ENCODE results near the gene DCP1A.
"Not testable (repeated sequence)": the region's sequence is repeated elsewhere in the genome, so short reads cannot be mapped to it uniquely, and the experiment has no call there.

The DCP1A gene

DNA sequence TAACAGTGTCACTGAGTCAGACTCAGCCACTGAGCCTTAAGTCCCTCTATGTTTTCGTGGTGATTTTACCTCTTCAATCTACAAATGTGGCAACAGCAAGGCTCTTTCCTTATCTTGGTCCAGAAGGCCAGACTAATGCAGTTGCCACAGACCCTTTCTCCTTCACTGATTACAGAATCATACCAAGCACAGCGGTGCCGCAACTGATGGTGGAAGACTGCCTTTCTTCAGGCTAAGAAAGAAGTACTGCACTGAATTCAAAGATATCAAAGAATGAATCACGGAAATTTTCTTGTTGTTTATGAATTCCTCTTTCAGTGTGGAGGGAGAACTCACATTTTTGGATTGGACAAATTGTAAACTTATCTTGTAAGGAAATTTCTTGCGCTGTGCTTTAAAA lies 18.6 kb downstream of the DCP1A start:
- DNase-seq = no peak

DNA sequence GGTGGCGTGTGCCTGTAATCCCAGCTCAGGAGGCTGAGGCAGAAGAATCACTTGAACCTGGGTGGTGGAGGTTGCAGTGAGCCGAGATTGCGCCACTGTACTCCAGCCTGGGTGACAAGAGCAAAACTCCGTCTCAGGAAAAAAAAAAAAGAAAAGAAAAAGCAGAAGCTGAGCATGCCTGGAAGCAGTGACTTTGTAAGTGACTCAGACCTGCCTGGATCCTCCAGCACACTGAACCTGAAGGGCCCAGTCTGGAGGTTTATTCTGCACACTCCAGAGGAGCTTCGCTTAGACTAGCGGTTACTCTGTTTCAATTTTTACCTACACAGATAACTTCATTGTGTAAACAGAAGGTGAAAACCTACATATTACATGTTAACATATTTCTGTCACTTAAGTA lies 19.4 kb downstream of the DCP1A start:
- DNase-seq = not testable (repeated sequence)

DNA sequence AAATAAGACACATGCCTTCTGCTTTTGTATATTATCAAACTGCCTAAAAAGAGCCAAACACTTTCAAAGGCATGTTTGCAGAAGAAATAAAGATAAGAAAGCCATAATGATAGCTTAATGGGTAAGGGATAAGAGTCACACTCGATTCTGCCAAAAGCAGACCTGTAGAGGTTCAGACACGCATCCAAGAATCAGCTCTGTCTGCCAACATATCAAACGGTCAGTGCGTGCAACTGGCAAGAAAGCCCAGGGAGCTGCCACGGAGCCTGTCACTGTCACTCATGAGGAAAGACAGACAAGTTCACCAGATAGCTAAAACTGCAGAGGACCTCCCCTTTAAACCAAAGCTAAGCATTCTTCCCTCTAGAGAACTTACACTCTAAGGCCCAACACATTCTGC lies 23.2 kb downstream of the DCP1A start:
- no peak for DNase-seq

DNA sequence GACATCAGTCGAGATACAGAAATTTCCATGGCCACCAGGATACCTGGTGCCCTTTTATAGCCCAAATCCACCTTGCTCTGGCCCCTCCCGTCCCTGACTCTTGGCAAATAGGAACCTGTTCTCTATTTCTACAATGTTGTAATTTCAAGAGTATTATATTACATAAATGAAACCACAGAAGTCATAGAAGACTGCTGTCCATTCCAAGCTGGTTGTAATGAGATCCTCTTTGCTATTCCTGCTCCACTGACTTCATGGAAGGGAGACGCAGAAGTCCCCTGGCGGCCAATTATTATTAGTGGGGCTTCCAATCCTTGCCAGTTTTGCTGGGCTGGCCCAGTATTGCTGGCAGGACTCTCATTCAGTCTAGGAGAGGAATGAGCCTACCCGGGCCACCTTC lies 26.6 kb downstream of the DCP1A start:
- no peak for DNase-seq

DNA sequence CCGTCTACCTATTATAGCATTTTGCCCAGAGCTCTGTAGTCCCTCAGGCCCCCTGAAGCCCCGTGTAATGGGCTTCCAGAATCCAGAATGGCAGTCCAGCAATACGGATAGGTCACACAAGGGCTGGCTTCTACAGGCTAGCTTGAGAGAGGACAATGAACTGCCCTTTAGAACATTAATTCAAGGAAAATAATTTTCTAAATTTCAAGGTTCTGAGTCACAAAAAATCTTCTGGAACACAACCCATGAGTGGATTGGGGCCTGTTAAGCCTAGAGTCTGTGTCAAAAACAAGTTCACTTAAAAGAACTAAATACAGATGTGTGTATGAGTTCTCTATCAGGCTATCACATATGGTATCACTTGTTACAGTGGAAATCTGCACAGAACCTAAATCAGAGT lies 28.8 kb downstream of the DCP1A start:
- no peak for DNase-seq

DNA sequence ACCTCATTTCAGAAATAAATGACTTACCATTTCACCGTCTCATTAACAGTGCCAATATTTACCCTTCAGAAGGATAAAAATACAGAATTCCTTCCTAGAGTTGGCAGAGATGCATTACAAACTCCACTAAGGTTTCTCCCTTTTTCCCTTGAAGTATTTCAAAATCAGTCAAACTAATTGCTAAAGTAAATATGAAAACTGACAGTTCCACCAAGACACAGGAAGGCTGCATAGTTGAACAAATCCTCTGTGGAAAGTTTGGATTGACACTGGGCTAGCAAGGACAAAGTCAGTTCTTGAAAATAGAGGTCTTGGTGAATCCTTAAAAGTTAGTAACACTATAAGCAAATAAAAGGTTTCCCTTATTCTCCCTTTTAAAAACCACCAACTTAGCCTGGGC lies 34.5 kb downstream of the DCP1A start:
- no peak for DNase-seq

DNA sequence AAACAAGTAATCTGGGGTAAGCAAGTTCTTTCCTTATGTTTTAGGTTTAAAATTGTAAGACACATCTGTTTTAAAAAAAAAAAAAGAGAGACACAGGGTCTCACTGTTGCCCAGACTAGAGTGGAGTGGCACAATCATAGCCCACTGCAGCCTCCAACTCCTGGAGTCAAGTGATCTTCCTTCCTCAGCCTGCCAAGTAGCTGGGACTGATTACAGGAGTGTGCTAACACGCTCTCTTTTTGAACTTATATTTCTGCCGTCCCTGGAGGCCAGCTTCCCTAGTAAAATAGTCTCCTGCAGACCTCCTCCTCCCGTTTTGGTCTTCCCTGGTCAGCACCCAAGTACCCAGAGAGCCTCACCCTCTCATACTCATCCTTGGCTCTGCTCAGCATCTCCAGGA lies 35.5 kb downstream of the DCP1A start:
- no peak for DNase-seq

DNA sequence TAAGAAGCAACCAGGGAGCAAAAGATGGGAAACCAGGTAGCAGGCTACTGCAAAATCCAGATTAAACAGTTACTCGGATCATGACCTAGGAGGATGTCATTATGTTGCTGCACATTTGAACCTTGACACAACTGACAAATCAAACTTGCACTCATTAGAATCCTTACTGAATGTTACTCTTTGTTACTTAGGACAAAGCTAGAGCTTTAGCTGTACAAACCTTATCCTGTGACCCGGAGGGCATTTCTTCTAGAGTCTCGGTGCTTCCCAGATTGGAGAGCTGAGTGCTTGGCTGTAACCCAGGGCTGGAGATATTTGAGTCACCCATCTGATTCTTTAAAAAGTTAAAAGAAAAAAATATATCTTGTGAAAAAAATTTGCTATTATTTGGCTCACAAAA lies 43.4 kb downstream of the DCP1A start:
- DNase-seq = peak in 1 of 56 donors; percentile 5

DNA sequence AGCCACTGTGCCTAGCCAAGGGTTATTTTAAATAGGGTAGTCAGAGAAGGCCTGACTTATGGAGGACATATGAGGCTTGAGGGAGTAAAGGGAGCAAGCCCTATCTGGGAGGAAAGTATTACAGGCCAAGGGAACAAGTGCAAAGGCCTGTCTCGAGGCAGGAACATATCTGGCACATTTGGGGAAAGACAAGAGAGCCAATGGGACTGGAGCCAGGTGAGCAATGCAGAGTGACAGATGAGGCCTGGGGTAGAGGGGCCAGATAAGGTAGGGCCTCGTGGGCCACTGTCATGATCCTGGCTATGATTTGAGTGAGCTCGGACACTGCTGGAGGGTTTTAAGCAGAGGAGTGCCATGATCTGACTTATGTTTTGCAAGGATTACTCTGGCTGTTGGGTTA lies 43.8 kb downstream of the DCP1A start:
- DNase-seq = no peak

DNA sequence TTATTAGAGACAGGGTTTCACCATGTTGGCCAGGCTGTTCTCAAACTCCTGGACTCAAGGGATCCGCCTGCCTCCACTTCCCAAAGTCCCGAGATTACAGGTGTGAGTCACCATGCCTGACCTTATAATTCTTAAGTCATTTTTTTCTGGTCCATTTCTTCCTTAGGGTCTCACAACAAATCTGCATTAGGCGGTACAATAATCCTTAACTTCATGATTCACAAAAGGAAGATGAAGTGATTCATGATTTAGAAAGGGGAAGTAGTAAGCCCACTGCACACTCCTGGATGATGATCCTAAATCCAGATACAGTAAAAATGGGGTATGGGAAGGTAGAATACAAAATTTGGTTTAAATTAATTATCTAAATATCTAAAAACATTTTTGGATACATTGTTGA lies 46.5 kb downstream of the DCP1A start:
- no peak for DNase-seq

DNA sequence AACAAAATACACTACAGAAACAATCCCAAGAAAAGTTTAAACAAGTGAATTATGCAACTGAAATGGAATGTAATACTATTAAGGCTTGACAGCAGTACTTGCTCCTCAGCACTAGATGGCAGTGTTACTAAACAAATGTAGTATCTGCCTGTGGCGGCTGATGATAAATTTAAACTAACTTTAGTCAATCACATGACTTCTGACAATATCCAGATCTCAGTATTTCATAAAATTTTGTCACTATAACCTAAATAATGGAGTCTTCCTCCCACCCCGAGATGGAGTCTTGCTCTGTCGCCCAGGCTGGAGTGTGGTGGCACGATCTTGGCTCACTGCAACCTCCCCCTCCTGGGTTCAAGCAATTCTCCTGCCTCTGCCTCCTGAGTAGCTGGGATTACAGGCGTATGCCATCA lies 47.7 kb downstream of the DCP1A start:
- DNase-seq = peak in 4 of 56 donors; percentile 2 to 33 (median 16)

DNA sequence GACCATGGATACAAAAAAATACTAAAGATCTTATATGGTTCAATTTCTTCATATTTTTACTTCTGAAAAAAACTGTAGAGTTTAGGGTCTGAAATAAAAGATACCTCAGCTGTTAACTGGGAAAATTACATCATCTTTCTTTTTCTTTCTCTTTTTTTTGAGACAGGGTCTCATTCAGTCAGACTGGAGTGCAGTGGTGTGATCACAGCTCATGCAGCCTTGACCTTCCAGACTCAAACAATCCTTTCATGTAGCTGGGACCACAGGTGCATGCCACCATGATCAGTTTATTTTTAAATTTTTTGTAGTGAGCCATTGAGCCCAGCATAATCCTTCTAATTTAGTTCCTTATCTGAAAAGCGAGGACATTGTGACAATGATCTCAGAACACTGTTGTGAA lies 51.9 kb downstream of the DCP1A start:
- DNase-seq = no peak

DNA sequence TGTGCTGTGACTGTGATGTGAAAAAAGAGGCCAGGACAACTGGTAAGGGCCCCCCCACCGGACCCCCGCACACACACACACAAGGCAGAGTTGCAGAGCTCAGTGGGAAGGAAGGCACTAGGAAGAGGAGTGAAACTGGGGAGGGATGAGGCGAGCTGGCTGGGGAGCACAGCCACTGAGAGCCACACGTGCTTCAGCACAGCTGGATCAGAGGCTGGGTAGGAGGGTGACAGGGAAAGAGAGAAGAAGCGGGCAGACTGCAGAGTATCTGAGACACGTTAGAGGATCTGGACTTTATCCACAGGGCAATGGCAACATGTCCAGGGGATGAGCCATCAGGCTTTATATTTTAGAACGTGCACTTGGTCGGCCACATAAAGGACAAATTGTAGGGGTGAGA lies 53.5 kb downstream of the DCP1A start:
- DNase-seq = peak in 4 of 56 donors; percentile 12 to 17 (median 14)

DNA sequence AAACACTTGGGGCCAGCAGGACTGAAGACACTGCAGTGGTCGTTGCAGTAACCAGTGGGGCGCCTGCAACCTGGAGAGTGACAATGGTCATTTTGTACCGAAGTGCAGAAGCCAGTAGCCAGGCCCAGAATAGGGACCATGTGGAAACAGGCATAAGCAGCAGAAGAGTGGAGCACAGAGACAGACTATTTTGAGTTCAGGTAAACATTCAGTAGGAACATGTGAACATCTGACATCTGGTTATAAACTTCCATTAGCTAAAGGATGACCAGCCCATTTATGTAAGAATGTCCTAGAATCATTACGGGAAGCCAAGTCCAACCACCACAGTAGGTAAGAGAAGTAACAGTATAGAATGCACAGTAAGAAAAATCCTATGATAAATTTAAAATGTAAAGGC lies 59.1 kb downstream of the DCP1A start:
- DNase-seq = no peak

DNA sequence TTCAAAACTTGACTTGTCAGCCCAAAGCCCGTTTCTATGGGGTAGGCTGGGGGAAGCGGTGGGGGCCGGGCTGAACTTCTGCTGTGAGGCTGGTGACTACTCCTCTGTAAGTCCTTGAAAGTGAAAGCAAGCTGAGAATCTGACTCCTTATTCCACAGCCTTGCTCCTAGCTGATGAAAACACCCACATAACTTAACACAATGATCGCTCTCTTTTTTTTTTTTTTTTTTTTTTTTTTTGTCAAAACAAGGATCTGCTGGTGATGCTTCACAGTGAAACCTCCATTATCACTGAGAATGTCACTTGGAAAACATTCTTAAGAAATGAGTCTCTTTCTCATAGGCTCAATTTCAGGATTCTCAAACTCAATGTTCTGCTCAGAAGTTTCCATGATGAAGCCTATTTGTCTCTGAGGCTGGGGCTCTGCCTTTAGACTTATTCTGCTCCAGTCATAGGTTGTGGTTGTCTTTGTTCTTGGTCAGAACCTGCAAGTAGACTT lies 60.2 kb downstream of the DCP1A start:
- DNase-seq = peak in 14 of 56 donors; percentile 1 to 40 (median 13)

DNA sequence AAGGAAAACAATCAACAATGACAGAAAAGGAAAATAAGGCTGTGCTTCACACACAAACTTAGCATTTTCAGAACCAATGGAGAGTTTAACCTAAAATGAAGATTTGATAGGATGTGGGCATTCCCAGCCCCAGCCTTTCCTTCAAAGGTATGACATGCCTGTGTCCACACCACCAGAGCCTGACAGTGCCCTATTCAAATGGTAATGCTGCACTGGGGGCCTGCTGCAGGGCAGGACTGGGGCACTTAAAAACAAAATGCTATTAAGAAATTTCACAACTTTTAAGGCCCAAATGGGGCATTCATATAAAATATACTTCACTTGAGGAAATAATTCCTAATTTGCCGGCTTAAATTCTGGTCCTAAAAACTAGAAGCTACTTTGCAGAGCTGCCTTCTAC lies 60.6 kb downstream of the DCP1A start:
- DNase-seq = peak in 3 of 56 donors; percentile 5 to 9 (median 5)

DNA sequence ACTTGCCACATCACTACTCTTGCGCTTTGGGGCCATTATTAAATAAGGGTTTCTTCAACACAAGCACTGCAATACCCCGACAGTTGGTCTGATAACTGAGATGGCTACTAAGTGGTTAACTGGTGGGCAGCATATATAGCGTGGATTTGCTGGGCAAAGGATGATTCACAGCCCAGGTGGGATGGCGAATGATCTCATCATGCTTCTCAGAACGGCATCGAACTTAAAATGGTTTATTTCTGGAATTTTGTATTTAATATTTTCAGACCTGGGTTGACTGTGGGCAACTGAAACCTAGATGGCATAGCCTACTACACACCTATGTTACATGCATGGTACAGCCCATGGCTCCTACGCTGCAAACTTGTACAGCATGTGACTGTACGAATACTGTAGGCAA lies 64.8 kb downstream of the DCP1A start:
- peak in 1 of 56 donors; percentile 13 for DNase-seq

DNA sequence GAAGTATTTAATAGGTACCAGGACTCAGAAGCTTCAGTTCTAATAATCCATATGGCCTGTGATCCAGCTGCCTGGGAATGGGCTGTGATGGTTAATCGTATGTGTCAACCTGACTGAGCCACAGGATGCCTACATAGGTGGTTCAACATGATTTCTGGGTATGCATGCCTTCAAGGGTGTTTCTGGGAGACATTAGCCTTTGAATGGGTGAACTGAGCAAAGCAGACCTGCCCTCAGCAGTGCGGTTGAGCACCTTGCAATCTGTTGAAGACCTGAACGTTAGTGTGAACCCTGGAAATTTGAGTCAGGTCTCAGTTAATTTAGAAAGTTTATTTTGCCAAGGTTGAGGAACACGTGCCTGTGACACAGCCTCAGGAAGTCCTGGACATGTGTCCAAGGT lies 68.7 kb downstream of the DCP1A start:
- no peak for DNase-seq

DNA sequence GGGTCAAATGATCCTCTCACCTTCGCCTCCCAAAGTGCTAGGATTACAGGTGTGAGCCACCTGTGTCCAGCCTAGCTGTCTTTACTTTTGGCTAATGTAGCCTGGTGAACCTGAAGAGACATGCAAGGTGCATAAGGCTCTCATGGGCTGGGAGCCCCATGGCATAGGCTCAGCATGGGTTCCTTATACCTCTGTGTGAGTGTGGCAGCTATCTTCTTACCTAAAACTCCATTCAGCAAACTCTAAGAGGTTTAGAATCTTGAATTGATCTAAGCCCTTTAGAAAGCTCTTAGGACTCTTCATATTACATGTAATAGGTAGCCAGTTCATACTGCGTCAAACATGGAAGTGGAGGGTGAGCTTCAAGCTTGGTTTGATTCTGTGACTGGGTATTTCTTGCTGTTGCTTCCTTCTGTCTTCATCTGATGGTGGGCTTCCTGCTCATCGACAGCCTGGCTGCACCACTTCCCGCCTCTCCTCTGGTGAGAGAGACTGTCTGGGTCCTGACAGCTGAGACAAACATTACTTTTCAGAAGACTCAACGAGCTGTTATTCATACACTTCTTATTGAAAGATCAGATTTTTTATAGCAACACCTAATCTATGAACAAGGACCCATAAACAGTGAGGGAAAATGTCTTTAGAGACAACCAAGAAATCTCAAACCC lies 72.3 kb downstream of the DCP1A start:
- DNase-seq = no peak

DNA sequence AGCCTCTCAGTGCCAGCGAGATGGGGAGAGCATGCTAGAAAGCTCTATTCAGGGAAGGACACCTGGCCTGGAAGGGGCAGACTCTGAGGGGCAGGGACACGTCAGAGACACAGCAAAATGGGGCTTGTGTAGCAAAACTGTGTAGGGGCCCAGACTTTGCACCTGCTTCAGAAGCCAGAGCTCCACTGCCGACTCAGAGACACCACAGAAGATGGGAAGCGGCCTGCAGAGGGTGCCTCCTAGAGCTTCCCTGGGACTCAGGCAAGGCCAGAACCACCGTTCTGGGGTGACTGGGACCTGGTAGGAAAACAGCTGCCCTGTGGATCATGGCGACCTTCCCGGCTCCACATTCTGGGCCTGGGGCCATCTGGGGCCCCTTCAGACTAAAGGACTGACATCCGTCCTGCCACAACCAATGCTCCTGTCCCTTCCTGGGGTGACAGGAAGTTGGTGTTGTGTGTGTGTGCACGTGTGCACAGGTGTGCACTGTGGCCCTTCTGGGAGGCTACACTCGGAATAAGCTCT lies 74.1 kb downstream of the DCP1A start:
- DNase-seq = no peak

DNA sequence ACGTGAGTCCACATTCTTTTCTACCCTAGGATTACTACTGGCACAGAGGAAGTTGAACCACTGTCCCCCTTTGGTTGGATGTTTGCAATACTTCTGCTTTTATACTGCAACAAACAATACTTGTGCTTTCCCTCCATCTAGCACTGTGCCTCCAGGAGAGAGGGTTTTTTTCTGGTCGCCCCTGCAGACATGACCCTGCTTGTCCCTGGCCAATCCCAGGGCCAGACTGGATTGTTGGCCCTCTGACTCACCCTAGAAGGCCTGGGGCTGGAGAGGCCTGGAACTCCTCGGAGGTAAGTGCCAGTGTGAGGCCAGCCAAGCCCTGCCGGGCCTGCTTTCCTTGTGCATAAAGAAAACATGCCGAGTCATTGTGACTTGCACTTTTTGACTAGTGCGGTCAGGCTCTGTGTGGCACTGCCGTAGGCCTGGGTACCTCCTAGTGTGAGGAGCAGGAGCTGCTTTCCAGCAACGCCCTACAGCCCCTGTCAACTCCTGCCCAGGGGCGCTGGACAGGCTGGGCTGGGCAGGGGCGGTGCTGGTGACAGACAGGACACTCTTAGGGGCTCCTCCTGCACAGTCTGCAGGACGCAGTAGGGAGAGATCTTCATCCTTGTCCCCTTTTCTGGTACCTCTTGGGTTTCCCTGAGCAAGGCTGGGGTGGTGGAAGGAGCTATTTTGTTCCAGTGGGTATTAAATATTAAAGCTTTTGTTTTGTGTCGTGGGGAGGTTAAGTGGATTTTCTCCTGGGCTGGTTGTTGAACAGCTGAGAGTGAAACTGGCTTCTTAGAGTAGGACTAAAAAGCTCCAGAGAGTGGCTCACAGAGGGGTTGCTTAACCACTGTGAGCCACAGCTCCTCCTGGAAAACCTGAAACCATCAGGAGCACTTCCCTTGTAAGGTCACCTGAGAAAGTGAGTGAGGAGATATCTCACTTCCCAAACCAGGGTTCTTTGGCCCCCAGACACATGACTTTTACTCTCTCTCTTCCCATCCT lies 77.2 kb downstream of the DCP1A start:
- DNase-seq = peak in 52 of 56 donors; percentile 40 to 91 (median 68)

DNA sequence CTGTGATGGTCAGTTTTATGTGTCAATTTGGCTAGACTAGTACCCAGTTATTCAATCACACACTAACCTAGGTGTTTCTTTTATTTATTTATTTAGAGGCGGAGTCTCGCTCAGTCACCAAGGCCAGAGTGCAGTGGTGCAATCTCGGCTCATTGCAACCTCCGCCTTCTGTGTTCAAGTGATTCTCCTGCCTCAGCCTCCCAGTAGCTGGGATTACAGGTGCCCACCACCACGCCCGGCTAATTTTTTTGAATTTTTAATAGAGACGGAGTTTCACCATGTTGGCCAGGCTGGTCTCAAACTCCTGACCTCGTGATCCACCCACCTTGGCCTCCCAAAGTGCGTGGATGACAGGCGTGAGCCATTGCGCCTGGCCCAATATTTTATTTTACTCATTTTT lies 78.2 kb downstream of the DCP1A start:
- DNase-seq = not testable (repeated sequence)

Data from amygdala (tissue), 56 donors.